Anterior cingulate cortex (tissue), 58 donors: ENCODE measurements around the gene NACA2.
A peak's percentile ranks its signal among the peaks of the same experiment; 100 is the strongest.
"Not testable (repeated sequence)": the region's sequence is repeated elsewhere in the genome, so short reads cannot be mapped to it uniquely, and the experiment has no call there.

ENCODE experiments used
- DNase-seq, 58 donors: peaks; one replicate each; lab custom pipeline; 2025; lab: John Stamatoyannopoulos, UW

Gene NACA2

DNA sequence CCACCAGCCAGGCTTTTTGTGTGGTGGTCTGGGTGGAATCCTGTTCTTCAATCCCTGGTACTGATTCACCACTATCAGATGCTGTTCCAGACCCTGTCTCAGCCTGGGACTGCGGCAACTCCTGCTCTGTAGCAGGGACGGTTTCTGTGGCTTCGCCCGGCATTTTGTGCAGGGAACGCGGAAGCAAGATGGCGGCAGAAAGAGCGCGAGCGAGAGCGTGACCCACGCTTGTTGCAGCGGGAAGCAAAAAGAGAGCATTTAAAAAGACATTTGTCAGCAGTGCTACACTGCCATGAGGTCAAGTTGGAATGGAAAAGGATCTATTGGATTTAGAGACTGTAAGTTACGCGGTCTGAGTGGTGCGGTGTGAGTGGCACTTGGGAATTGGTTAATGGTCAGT is at the start of gene NACA2:
Gene NACA2, minus strand, starts transcription at position 202 of the 400 bp plus-strand sequence. Its CDS starts 39 bp downstream, at position 163.
- DNase-seq: no peak

DNA sequence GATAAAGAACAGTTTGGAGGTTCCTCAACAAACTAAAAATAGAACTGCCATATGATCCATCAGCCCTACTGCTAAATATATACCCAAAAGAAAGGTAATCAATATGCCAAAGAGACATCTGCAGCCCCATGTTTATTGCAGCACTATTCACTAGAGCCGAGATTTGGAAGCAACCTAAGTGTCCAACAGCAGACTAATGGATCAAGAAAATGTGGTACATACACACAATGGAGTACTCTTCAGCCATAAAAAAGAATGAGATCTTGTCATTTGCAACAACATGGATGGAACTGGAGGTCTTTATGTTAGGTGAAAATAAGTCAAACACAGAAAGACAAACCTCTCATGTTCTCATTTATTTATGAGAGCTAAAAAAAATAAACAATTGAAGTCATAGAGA is 48.8 kb upstream of the NACA2 start:
- DNase-seq: no peak

DNA sequence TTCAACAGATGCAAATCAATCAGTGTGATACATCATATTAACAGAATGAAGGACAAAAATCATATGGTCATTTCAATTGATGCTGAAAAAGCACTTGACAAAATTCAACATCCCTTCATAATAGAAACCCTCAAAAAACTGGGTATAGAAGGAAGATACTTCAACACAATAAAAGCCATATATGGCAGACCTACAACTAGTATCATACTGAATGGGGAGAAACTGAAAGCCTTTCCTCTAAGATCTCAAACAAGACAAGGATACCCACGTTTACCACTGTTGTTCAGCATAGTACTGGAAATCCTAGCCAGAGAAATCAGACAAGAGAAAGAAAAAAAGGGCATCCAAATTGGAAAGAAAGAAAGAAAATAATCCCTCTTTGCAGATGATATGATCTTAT is 47.1 kb upstream of the NACA2 start:
- no peak for DNase-seq

DNA sequence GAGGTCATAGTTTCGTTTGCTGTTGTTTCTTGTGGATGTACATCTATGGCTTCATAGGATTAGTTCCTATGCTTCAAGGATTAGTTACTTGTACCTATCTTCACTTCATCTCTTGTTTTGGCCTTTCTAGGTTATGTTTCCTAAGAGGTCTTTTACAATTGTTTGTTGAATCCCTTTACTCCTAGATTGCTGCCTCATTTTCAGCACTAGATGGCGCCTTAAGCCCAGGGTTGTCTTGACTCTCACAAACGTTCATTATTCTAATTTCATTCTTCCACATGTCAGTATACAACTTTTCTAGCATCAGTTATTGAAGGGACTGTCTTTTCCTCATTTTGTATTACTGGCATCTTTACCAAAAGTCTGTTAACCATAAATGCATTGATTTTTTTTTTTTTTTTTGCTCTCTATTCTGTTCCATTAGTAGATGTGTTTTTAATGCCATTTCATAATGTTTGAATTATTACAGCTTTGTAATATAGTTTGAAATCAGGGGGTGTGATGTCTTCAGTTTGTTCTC is 45.0 kb upstream of the NACA2 start:
- peak in 1 of 58 donors; percentile 4 for DNase-seq

DNA sequence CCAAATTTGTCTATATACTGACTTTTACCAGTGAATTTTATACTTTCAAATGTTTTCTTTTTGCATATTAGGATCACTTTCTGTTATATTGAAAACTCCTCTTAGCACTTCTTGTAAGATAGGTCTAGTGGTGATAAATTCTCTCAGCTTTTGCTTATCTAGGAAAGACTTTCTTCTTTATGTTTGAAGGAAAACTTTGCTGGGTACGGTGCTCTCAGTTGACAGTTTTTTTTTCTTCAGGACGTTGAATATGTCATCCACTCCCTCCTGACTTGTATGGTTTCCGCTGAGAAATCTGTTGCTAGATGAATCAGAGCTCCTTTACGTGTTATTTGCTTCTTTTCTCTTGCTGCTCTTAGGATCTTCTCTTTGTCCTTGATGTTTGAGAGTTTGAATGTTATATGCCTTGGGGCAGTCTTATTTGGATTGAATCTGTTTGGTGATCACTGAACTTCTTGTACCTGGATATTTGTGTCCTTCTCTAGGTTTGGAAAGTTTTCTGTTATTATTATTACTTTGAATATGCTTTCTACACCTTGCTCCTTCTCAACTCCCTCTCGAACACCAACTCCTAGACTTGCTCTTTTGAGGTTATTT is 44.0 kb upstream of the NACA2 start:
- DNase-seq: no peak

DNA sequence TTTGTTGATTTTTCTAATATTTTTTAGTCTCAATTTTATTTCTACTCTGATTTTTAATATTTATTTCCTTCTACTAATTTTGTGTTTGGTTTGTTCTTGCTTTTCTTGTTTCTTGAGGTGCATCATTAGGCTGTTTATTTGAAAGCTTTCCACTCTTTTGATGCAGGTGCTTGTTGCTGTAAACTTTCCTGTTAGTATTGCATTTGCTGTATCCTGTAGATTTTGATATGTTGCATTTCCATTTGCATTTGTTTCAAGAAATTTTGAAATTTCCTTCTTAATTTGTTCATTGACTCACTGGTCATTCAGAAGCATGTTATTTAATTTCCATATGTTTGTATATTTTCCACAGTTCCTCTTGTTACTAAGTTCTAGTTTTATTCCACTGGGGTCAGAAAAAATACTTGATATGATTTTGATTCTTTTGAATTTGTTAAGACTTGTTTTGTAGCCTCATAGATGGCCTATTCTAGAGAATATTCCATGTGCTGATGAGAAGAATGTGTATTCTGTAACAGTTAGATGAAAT is 43.1 kb upstream of the NACA2 start:
- DNase-seq: no peak

DNA sequence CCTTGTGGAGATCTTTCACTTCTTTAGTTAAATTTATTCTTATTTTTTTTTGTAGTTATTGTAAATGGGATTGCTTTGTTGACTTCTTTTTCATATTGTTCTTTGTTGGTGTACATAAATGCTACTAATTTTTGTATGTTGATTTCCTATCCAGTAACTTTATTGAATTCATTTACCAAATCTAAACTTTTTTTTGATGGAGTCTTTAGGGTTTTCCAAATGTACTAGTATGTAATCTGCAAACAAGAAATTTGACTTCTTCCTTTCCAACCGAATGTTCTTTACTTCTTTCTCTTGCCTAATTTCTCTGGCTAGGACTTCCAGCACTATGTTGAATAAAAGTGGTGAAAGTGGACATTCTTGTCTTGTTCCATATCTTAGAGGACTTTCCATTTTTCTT is 41.8 kb upstream of the NACA2 start:
- DNase-seq: no peak

DNA sequence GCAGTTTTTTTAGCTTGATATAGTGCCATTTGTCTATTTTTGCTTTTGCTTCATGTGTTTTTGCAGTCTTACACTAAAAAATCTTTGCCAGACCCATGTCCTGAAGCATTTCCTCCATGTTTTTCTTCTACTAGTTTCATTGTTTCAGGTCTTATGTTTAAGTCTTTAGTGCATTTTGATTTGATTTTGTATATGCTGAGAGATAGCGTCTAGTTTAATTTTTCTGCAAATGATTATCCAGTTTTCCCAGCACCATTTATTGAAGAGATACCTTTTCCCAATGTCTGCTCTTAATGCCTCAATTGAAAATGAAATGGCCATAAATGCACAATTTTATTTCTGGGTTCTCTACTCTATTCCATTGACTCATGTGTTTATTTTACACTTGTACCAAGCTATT is 40.8 kb upstream of the NACA2 start:
- DNase-seq: no peak

DNA sequence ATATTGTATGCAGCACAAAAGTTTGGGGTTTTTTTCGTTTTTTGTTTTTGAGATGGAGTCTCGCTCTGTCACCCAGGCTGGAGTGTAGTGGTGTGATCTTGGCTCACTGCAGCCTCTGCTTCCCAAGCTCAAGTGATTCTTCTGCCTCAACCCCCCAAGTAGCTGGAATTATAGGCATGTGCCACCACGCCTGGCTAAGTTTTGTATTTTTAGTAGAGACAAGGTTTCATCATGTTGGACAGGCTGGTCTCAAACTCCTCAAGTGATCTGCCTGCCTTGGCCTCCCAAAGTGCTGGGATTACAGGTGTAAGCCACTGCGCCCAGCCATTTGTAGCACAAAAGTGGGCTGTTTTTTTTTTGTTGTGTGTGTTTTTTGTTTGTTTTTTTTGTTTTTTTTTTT is 37.1 kb upstream of the NACA2 start:
- DNase-seq: not testable (repeated sequence)

DNA sequence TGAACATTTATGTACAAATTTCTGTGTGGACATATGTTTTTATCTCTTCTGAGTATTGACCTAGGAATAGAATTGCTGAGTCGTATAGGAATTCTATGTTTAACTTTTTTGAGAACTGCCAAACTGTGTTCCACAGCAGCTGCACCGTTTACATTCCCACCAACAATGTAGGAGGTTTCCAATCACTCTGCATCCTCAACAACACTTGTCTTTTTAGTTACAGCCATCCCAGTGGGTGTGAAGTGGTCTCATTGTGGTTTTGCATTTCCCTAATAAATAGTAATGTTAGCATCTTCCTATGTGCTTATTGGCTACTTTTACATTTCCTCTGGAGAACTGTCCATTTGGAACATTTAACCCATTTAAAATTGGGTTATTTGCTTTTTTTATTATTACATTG is 36.6 kb upstream of the NACA2 start:
- no peak for DNase-seq

DNA sequence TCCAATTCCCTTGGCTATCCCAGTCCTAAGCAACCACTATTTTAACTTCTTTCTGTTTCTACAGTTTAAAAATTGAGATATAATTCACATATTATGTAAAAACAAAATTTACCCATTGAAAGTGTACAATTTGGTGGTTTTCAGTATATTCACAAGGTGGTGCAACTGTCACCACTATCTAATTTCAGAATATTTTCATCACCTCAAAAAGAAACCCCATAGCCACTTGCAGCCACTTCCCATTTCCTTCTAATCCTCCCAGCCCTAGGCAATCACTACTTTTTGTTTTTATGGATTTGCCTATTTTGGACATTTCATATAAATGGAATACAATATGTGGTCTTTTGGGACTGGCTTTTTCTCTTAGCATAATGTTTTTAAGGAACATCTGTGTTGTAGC is 36.1 kb upstream of the NACA2 start:
- DNase-seq: no peak

DNA sequence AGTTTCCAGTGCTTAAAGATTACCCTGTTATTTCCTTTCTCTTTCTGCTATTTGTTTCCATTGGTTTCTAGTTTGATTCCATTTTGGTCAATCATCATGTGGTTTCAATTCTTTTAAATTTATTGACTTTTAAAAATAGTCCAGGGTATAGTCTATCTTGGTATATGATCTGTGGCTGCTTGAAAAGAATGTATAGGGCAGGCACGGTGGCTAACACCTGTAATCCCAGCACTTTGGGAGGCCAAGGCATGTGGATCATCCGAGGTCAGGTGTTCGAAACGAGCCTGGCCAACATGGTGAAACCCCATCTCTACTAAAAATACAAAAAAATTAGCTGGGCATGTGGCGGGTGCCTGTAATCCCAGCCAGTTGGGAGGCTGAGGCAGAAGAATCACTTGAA is 34.5 kb upstream of the NACA2 start:
- DNase-seq: no peak

DNA sequence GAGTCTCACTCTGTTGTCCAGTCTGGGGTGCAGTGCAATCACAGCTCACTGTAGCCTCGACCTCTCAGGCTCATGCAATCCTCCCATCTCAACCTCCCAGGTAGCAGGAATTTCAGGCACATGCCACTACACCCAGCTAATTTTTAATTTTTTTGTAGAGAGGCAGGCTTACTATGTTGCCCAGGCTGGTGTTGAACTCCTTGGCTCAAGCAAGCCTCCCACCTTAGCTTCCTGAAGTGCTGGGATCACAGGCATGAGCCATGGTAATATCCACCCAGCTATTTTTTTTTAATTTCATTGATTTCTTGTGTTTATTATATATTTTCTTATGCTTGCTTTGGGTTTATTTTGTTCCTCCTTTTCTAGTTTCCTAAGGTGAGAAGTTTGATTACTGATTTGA is 33.9 kb upstream of the NACA2 start:
- no peak for DNase-seq

DNA sequence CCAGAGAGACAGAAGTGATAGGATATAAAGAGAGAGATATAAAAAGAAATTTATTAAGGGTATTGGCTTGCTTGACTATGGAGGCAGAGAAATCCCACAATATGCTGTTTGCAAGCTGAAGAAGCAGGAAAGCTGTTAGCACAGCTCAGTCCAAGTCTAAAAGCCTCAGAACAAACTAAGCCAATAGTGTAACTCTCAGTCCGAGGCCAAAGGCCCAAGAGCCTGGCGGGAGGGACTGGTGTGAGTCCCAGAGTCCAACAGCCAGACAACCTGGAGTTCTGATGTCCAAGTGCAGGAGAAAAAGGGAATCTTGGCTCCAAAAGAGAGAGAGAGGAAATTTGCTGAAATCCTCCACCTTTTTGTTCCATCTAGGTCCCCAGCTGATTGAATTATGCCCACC is 30.3 kb upstream of the NACA2 start:
- DNase-seq: no peak

DNA sequence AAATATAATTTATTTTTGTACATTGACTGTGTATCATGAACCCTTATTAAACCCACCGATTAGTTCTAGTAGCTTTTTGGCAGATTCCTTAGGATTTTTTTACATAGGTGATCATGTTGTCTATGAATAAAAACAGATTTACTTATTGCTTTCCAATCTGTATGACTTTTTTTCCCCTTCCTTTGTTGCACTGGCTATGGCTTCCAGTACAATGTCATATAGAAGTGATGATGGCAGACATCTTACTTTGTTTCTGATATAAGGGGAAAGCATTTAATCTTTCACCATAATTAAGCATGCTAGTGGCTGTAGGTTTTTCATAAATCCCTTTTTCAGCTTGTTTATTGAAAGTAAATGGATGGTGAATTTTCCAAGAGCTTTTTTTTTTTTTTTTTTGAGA is 28.9 kb upstream of the NACA2 start:
- DNase-seq: no peak

DNA sequence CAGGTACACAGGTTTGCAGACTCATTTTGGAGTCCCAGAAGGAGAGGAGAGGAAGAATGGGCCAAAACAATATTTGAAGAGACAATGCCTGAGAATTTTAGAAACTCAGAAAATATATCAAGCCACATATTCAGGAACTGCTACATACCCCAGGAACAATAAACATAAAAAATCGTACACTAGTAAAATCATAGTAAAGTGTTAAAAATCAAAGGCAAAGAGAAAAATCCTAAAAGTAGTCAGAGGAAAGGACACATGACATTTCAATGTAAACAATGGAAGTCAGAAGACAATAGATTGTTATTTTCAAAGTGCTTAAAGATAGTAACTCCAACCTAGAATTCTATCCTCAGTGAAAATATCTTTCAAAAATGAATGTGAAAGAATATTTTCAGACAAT is 28.5 kb upstream of the NACA2 start:
- no peak for DNase-seq

DNA sequence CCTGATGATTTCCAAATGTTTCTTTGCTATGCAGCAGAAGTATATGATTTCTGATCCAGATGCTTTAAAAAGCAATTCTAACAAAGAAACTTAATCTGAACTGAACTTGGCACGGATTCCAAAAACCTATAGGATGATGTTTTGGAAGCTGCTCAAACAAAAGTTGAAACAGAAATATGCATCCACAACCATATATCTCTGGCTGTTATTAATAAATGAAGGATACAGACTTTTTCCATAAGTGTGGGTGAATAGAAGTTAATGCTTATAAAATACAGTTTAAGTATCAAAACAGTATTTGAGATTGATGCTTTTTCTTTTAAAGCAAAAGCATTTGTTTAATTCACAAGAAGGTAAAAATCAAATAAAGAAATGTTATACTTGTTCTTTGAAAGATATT is 27.9 kb upstream of the NACA2 start:
- DNase-seq: no peak

DNA sequence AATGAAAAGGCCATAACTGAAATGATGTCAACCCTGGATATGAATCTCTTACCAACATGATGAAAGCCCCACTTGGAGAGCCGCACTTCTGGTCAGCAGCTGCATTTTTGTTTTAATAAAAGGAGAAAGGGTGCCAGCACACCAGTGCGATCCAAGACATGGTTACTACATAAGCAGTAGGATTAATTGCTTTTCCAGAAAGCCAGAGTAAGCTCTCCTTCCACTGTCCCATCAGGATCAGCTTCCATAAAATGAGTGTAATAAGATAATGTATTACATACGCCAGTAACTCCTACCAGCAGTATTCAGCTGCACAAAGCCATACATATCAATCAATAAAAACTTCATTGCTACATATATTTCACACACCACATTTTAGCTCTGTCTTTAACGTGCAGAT is 26.3 kb upstream of the NACA2 start:
- no peak for DNase-seq

DNA sequence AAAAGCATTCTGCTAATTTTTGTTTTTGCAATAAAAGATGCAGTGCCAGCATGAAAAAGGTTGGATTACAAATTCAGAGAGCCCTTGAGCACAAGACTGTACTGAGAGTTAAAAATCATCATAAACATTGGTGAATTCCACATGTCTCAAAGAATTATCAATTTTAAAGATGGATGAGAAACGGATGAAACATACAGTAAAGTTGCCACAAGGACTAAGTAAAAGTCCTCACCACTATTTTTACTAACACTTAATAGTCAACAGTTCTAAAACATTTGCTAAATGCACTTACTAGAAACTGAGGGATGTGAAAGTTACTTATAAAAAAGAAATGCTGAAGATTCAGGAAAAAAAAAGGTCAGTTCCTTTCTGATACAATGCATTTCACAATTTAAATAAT is 25.8 kb upstream of the NACA2 start:
- no peak for DNase-seq

DNA sequence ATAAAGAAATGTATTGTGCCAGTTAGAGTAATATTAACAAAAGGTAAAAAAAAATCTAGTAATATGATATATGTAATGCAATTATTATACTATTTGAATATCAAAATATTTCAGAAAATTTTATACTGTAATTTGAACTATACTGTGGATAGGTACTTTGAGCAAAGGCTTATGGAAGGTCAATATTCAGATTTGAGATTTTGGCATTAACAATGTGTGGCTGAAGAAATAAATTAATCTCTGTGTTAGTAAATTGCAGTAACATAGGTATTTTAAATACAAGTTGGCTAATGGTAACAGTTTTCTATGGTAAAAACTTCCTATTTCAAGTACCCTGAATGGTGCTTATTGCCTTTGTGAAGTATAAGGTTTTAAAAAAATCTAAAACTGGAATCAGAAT is 23.2 kb upstream of the NACA2 start:
- no peak for DNase-seq

DNA sequence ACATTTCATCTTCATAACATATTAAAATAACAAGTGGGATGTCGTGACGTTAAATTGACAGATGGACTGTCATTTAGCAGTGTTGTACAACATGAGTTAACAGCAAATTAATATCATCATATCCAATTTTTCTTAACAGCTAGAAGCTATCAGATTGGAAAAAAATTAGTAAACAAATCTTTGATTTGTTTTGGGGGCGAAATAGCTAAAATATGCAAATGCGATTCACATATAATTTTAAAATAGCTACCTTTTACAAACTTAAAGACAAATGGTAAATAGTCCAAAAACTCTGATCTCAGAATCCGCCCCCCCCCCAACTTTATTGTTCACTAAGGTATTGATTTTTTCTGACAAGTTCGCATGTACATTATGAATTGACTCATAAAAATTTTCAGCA is 20.3 kb upstream of the NACA2 start:
- DNase-seq: no peak

DNA sequence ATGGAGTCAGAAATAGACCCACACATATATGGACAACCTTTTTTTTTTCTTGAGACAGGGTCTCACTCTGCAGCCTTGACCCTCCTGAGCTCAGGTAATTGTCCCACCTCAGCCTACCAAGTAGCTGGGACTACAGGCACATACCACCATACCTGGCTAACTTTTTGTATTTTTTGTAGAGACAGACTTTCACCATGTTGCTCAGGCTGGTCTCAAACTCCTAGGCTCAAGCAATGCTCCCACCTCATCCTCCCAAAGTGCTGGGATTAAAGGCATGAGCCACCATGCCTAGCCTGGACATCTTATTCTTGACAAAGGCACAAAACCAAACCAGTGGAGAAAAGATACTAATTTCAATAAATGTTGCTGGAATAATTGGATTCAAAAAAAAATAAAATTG is 14.7 kb upstream of the NACA2 start:
- no peak for DNase-seq

DNA sequence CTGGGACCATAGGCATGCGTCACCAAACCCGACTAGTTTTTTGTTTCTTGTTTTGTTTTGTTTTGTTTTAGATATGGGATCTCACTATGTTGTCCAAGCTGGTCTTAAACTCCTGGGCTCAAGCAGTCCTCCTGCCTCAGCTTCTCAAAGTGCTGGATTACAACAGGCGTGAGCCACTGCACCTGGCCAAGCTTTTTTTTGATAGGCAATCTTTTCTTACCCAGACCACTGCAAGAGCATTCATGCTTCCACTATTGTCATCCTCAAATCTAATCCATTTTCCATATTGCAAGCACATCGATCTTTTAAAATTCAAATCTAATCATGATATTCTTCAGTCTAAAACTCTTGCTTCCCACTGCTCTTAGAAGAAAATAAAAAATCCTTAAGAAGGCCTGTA is 10.3 kb upstream of the NACA2 start:
- DNase-seq: no peak
